ENCODE measurements around the gene C2CD4B. TPM values are rescaled to one million over a fixed set of nuclear protein-coding genes. Genes with fewer than 3 reads are reported as not detected.

C2CD4B gene
- total RNA-seq, 4 donors from 2014 or later, result 1.2 to 4.7 TPM; not detected in 2

GRCh38 chr15:62153228-62153627 is 11.9 kb downstream of the C2CD4B start:
- Histone ChIP-seq H3K36me3 (no peaks in the 10 kb centered on the region), H3K4me1 (no peaks in the 10 kb centered on the region), H3K27ac (no peak overlapping the region), H3K4me3 (no peak overlapping the region), H3K27me3 (no peaks in the 10 kb centered on the region), H3K9me3 (no peaks in the 10 kb centered on the region)
- no peak for DNase-seq
- intact Hi-C loops (cut with DNase I; ENCODE audit: low total_unique reads), result no loop called here
- TF ChIP-seq CTCF (IDR thresholded peaks at IDR 0.05) (no peak), POLR2A (IDR thresholded peaks at IDR 0.05) (no peak)

GRCh38 chr15:62150445-62150844 is 14.6 kb downstream of the C2CD4B start:
- TF ChIP-seq CTCF (IDR thresholded peaks at IDR 0.05) (no peak), POLR2A (IDR thresholded peaks at IDR 0.05) (no peak)
- no peak for DNase-seq
- intact Hi-C loops (cut with DNase I; ENCODE audit: low total_unique reads), result no loop called here

GRCh38 chr15:62149729-62150128 is 15.4 kb downstream of the C2CD4B start:
- TF ChIP-seq POLR2A (IDR thresholded peaks at IDR 0.05) (no peak), CTCF (IDR thresholded peaks at IDR 0.05) (no peak)

More at GRCh38 chr15:62150445-62150844, 14.6 kb downstream of the C2CD4B start:
- H3K27ac ChIP-seq, result no peak overlapping the region
- H3K9me3 ChIP-seq, result no peaks in the 10 kb centered on the region
- H3K36me3 ChIP-seq, result no peaks in the 10 kb centered on the region
- H3K4me3 ChIP-seq, result no peak overlapping the region
- no peaks in the 10 kb centered on the region for H3K4me1 ChIP-seq
- H3K27me3 ChIP-seq, result no peaks in the 10 kb centered on the region

GRCh38 chr15:62147551-62147950 is 17.5 kb downstream of the C2CD4B start:
- intact Hi-C loops (cut with DNase I; ENCODE audit: low total_unique reads), result no loop called here
- H3K9me3 ChIP-seq, result no peaks in the 10 kb centered on the region
- no peak overlapping the region for H3K4me3 ChIP-seq
- H3K27me3 ChIP-seq, result no peaks in the 10 kb centered on the region
- no peaks in the 10 kb centered on the region for H3K36me3 ChIP-seq
- H3K4me1 ChIP-seq, result no peaks in the 10 kb centered on the region
- H3K27ac ChIP-seq, result no peak overlapping the region
- DNase-seq, result no peak
- TF ChIP-seq CTCF (IDR thresholded peaks at IDR 0.05) (no peak), POLR2A (IDR thresholded peaks at IDR 0.05) (no peak)

More at GRCh38 chr15:62149729-62150128, 15.4 kb downstream of the C2CD4B start:
- no peak overlapping the region for H3K27ac ChIP-seq
- H3K4me3 ChIP-seq, result no peak overlapping the region
- H3K27me3 ChIP-seq, result no peaks in the 10 kb centered on the region
- intact Hi-C loops (cut with DNase I; ENCODE audit: low total_unique reads), result no loop called here
- DNase-seq, result no peak
- H3K36me3 ChIP-seq, result no peaks in the 10 kb centered on the region
- H3K9me3 ChIP-seq, result no peaks in the 10 kb centered on the region
- no peaks in the 10 kb centered on the region for H3K4me1 ChIP-seq

- intact Hi-C loops (cut with DNase I; ENCODE audit: low total_unique reads), result no loop called here
- Histone ChIP-seq H3K9me3 (no peaks in the 10 kb centered on the region), H3K27ac (no peak overlapping the region), H3K27me3 (no peaks in the 10 kb centered on the region), H3K4me3 (no peak overlapping the region), H3K36me3 (no peaks in the 10 kb centered on the region), H3K4me1 (no peaks in the 10 kb centered on the region)
- no peak for DNase-seq
- TF ChIP-seq CTCF (IDR thresholded peaks at IDR 0.05) (no peak), POLR2A (IDR thresholded peaks at IDR 0.05) (no peak)
Measured at GRCh38 chr15:62147149-62147548, 17.9 kb downstream of the C2CD4B start.

All from uterus (tissue), 4 donors.